ENCODE measurements around the gene DYNLT5. TPM values are rescaled to one million over a fixed set of nuclear protein-coding genes. Genes with fewer than 3 reads are reported as not detected.

Gene DYNLT5
- total RNA-seq, 1 experiment from 2014 or later, result not detected

- ATAC-seq (no peak), DNase-seq (ENCODE audit: low read depth, low spot score) (no peak)
- POLR2A ChIA-PET, result interaction anchor here (0.6 kb wide), 1 partner anchor 205 kb away, joined by 3 read pairs; no protein-coding TSS in a partner anchor
- H3K27me3 ChIP-seq (ENCODE audit: control insufficient read depth, insufficient read depth, low read length), result no peaks in the 10 kb centered on the region
- TF ChIP-seq SIN3A (IDR thresholded peaks at IDR 0.05; ENCODE audit: borderline replicate concordance, insufficient read depth, low read depth, low read length), result no peak
- no peak for TF ChIP-seq CTCF (IDR thresholded peaks at IDR 0.05)
- no peak for TF ChIP-seq TCF7L2 (IDR thresholded peaks at IDR 0.05; ENCODE audit: low read depth, low read length)
- no peak for TF ChIP-seq REST (IDR thresholded peaks at IDR 0.05; ENCODE audit: insufficient read depth in 1 of 2, low read depth in 2 of 2, low read length in 1 of 2)
- no peak for TF ChIP-seq POLR2AphosphoS5 (IDR thresholded peaks at IDR 0.05; ENCODE audit: low read depth, low read length)
- H3K4me3 ChIP-seq (ENCODE audit: low read depth in 2 of 2, low read length in 2 of 2), result no peak overlapping the region
- no peaks in the 10 kb centered on the region for H3K4me1 ChIP-seq (ENCODE audit: control insufficient read depth, insufficient read depth, low read length)
- CTCF ChIA-PET, result no interaction called here
- in situ Hi-C loops (cut with HindIII; ENCODE audit: low pct_unique_long_range_greater_than_20kb, low sequenced_read_pairs), result no loop called here
- no peak overlapping the region for H3K27ac ChIP-seq (ENCODE audit: low read length)
- intact Hi-C loops (cut with micrococcal nuclease; ENCODE audit: unreplicated experiment), result no loop called here
- BruUV-seq (replicated peaks), result no TSS peak
- H3K36me3 ChIP-seq (ENCODE audit: control insufficient read depth, insufficient read depth, low read length), result no peaks in the 10 kb centered on the region
- no peaks in the 10 kb centered on the region for H3K9me3 ChIP-seq (ENCODE audit: control insufficient read depth, insufficient read depth, low read depth, low read length)
These were observed 57.0 kb downstream of the DYNLT5 start for GRCh38 chr1:66809245-66809644.

- Histone ChIP-seq H3K4me1 (ENCODE audit: control insufficient read depth, insufficient read depth, low read length) (no peaks in the 10 kb centered on the region), H3K27ac (ENCODE audit: low read length) (no peak overlapping the region), H3K9me3 (ENCODE audit: control insufficient read depth, insufficient read depth, low read depth, low read length) (no peaks in the 10 kb centered on the region), H3K27me3 (ENCODE audit: control insufficient read depth, insufficient read depth, low read length) (no peaks in the 10 kb centered on the region), H3K4me3 (ENCODE audit: low read depth in 2 of 2, low read length in 2 of 2) (no peak overlapping the region), H3K36me3 (ENCODE audit: control insufficient read depth, insufficient read depth, low read length) (no peaks in the 10 kb centered on the region)
- intact Hi-C loops (cut with micrococcal nuclease; ENCODE audit: unreplicated experiment) (no loop called here), in situ Hi-C loops (cut with HindIII; ENCODE audit: low pct_unique_long_range_greater_than_20kb, low sequenced_read_pairs) (no loop called here)
- no TSS peak for BruUV-seq (replicated peaks)
- TF ChIP-seq REST (IDR thresholded peaks at IDR 0.05; ENCODE audit: insufficient read depth in 1 of 2, low read depth in 2 of 2, low read length in 1 of 2), result no peak
- TF ChIP-seq POLR2AphosphoS5 (IDR thresholded peaks at IDR 0.05; ENCODE audit: low read depth, low read length), result no peak
- no peak for TF ChIP-seq CTCF (IDR thresholded peaks at IDR 0.05)
- TF ChIP-seq SIN3A (IDR thresholded peaks at IDR 0.05; ENCODE audit: borderline replicate concordance, insufficient read depth, low read depth, low read length), result no peak
- no peak for TF ChIP-seq TCF7L2 (IDR thresholded peaks at IDR 0.05; ENCODE audit: low read depth, low read length)
- ChIA-PET CTCF (no interaction called here), POLR2A (no interaction called here)
- ATAC-seq, result no peak
- DNase-seq (ENCODE audit: low read depth, low spot score), result no peak
These were observed 57.6 kb downstream of the DYNLT5 start for GRCh38 chr1:66809736-66810326.

Data from Panc1 (cell line).